Fibroblast of lung (primary cell): ENCODE results near the gene MYO5B. TPM values are rescaled to one million over a fixed set of nuclear protein-coding genes. Genes with fewer than 3 reads are reported as not detected.

ENCODE experiments used
- DNase-seq, 2 donors: peaks; one replicate each; pipeline versions ENCODE4 v3.0.0 to v3.0.0-alpha.2; 2010; ENCODE audit warnings: low read depth in 2 of 2
- H2AFZ ChIP-seq: 2 replicates; pipeline ENCODE4 v1.5.1; 2012; ENCODE audit warnings: low read length, control low read depth, inconsistent platforms
- H3K27ac ChIP-seq: 2 replicates; pipeline ENCODE4 v1.5.1; 2011; ENCODE audit warnings: low read length, control low read depth; ENCODE audit not compliant: insufficient read depth
- H3K27me3 ChIP-seq: 2 replicates; pipeline ENCODE4 v1.5.1; 2011; ENCODE audit warnings: mild to moderate bottlenecking, low read length; ENCODE audit not compliant: control insufficient read depth, insufficient read depth
- H3K36me3 ChIP-seq: 2 replicates; pipeline ENCODE4 v1.5.1; 2011; ENCODE audit warnings: low read length; ENCODE audit not compliant: control insufficient read depth, insufficient read depth
- H3K4me1 ChIP-seq: 2 replicates; pipeline ENCODE4 v1.5.1; 2011; ENCODE audit warnings: low read length; ENCODE audit not compliant: control insufficient read depth, insufficient read depth; ENCODE audit errors: extremely low read depth
- H3K4me2 ChIP-seq: 2 replicates; pipeline ENCODE4 v1.5.1; 2011; ENCODE audit warnings: low read length, control low read depth; ENCODE audit not compliant: insufficient read depth; ENCODE audit errors: extremely low read depth
- H3K4me3 ChIP-seq, 4 experiments: fragments of 200-600 bp in 1 of 4; sonication (generic) in 1 of 4; replicated peaks in 1 of 4; 2 replicates each; pipeline ENCODE4 v1.5.1; 2011 to 2016; ENCODE audit warnings: low read length in 4 of 4, low read depth in 3 of 4, mild to moderate bottlenecking in 3 of 4, control low read depth in 2 of 4, inconsistent platforms in 1 of 4, mixed read lengths in 1 of 4; ENCODE audit not compliant: insufficient read depth in 1 of 4; ENCODE audit errors: control extremely low read depth in 1 of 4
- H3K79me2 ChIP-seq: 2 replicates; pipeline ENCODE4 v1.5.1; 2012; ENCODE audit warnings: mild to moderate bottlenecking, low read length, inconsistent platforms; ENCODE audit not compliant: control insufficient read depth, insufficient read depth
- H3K9ac ChIP-seq: 2 replicates; pipeline ENCODE4 v1.5.1; 2011; ENCODE audit warnings: mild to moderate bottlenecking, low read length, control low read depth; ENCODE audit not compliant: insufficient read depth
- H3K9me3 ChIP-seq: 2 replicates; pipeline ENCODE4 v1.5.1; 2012; ENCODE audit warnings: low read depth, low read length; ENCODE audit not compliant: control insufficient read depth, insufficient read depth
- H4K20me1 ChIP-seq: 2 replicates; pipeline ENCODE4 v1.5.1; 2011; ENCODE audit warnings: low read length; ENCODE audit not compliant: control insufficient read depth, insufficient read depth; ENCODE audit errors: extremely low read depth
- EZH2 ChIP-seq: IDR thresholded peaks from 2 replicates; pipeline ENCODE4 v1.5.1; 2012; ENCODE audit warnings: low read length, control low read depth, mild to moderate bottlenecking; ENCODE audit errors: missing control alignments
- polyA plus RNA-seq, 2 donors: library from polyadenylated mRNA; depleted of rRNA in 1 of 2; stranded (reverse) in 1 of 2; unstranded in 1 of 2; fragments of >200 nt; gene quantifications; 2 replicates each; pipeline ENCODE4 v1.2.1, GENCODE V29; 2011 to 2012; ENCODE audit warnings: missing spikeins in 1 of 2
- total RNA-seq: library from RNA; depleted of rRNA; stranded (reverse); fragments of >200 nt; gene quantifications from 2 replicates; pipeline ENCODE4 v1.2.1, GENCODE V29; 2014
- TF ChIP-seq, protein P1 (sequence below), 2 donors: IDR thresholded peaks in 1 of 2; conservative IDR thresholded peaks in 1 of 2; 1 replicate in 1 of 2; 2 replicates in 1 of 2; pipeline ENCODE4 v1.5.1; 2011 to 2012; ENCODE audit warnings: low read length in 2 of 2, control low read depth in 1 of 2, inconsistent platforms in 1 of 2, low read depth in 1 of 2, mild to moderate bottlenecking in 1 of 2

The MYO5B gene
- total and polyA plus RNA-seq, 2 donors (not counting 1 experiment from before 2014, with no cell fraction given): under 0.01 to 0.06 TPM

DNA sequence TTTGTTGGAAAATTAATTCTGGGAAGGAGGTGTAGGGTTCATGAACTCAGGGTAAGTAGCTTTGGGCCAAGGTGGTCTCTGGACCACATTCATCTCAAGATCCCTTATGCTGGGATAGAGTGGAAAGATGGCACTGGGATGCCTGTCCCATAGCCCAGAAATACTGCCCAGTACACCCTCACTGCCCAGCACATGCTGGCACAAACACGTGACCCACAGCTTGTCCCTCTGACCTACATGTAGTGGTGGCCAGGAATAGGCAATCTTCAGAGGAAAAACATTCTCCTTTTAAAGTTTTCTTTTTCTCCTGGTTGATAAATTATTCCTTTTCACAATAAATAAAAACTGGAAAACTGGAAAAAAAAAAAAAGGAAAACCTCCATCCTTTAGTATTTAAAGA lies 246.0 kb downstream of the MYO5B start:
- no peaks in the 10 kb centered on the region for H4K20me1 ChIP-seq
- no peak overlapping the region for H3K4me3 ChIP-seq
- no peak overlapping the region for H3K9ac ChIP-seq
- no peak overlapping the region for H3K27ac ChIP-seq
- no peak overlapping the region for H3K4me2 ChIP-seq
- no peaks in the 10 kb centered on the region for H3K79me2 ChIP-seq
- no peak overlapping the region for H2AFZ ChIP-seq
- TF ChIP-seq, protein P1, sequence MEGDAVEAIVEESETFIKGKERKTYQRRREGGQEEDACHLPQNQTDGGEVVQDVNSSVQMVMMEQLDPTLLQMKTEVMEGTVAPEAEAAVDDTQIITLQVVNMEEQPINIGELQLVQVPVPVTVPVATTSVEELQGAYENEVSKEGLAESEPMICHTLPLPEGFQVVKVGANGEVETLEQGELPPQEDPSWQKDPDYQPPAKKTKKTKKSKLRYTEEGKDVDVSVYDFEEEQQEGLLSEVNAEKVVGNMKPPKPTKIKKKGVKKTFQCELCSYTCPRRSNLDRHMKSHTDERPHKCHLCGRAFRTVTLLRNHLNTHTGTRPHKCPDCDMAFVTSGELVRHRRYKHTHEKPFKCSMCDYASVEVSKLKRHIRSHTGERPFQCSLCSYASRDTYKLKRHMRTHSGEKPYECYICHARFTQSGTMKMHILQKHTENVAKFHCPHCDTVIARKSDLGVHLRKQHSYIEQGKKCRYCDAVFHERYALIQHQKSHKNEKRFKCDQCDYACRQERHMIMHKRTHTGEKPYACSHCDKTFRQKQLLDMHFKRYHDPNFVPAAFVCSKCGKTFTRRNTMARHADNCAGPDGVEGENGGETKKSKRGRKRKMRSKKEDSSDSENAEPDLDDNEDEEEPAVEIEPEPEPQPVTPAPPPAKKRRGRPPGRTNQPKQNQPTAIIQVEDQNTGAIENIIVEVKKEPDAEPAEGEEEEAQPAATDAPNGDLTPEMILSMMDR (conservative IDR thresholded peaks at IDR 0.05 in 1 of 2, IDR thresholded peaks at IDR 0.05 in 1 of 2; ENCODE audit: low read depth in 1 of 2, low read length in 2 of 2): no peak
- no peak for TF ChIP-seq EZH2
- H3K4me1 ChIP-seq: no peaks in the 10 kb centered on the region
- H3K9me3 ChIP-seq: no peaks in the 10 kb centered on the region
- no peaks in the 10 kb centered on the region for H3K27me3 ChIP-seq
- no peaks in the 10 kb centered on the region for H3K36me3 ChIP-seq
- no peak for DNase-seq

DNA sequence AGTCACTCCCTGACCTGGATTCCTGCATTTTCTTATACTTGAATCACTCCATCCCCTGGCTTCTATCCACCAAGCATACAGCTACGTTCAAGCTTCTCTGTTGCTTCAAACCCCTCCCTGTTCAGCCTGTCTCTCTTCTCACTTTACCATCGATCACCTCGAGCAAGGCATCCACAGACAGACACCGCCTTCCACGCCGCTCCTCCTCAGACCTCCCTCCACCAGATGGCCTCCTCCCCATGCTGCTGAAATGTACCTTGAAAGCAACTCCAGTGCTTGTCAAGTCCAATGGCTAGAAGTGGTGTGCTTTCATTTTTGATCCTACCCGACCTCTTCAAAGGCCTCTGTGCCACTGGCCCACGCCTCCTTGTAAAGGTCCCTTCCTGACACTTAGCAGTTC lies 250.3 kb downstream of the MYO5B start:
- H3K27me3 ChIP-seq: no peaks in the 10 kb centered on the region
- H3K79me2 ChIP-seq: no peaks in the 10 kb centered on the region
- no peak overlapping the region for H3K4me3 ChIP-seq
- no peaks in the 10 kb centered on the region for H3K9me3 ChIP-seq
- no peaks in the 10 kb centered on the region for H4K20me1 ChIP-seq
- no peak overlapping the region for H3K4me2 ChIP-seq
- no peaks in the 10 kb centered on the region for H3K36me3 ChIP-seq
- TF ChIP-seq, protein P1 (conservative IDR thresholded peaks at IDR 0.05 in 1 of 2, IDR thresholded peaks at IDR 0.05 in 1 of 2; ENCODE audit: low read depth in 1 of 2, low read length in 2 of 2): peak; percentile 3 to 24
- no peak for TF ChIP-seq EZH2
- H3K27ac ChIP-seq: no peak overlapping the region
- H3K4me1 ChIP-seq: no peaks in the 10 kb centered on the region
- H3K9ac ChIP-seq: no peak overlapping the region
- peak; percentile 1 to 48 for DNase-seq
- H2AFZ ChIP-seq: no peak overlapping the region

DNA sequence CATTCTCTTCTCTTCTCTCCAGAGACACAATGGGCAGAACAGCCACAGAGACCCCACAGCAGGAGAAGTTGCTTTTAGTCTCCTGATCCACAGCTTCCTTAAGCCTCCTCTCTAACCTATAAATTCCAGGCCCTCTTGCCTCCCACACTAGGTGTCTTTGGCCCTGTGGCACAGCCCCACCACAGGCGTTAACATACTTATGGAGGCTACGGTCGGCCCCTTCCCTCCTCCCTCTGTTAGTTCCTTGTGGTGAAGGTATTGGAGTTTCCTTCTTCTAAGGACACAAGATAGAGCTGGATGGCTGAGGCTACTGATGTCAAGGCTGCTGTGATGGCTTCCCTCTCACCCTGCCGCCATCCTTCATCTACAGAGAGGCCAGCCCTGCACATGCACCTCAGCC lies 258.1 kb downstream of the MYO5B start:
- no peak overlapping the region for H3K9ac ChIP-seq
- TF ChIP-seq, protein P1 (conservative IDR thresholded peaks at IDR 0.05 in 1 of 2, IDR thresholded peaks at IDR 0.05 in 1 of 2; ENCODE audit: low read depth in 1 of 2, low read length in 2 of 2): no peak
- no peak for TF ChIP-seq EZH2
- H3K79me2 ChIP-seq: no peaks in the 10 kb centered on the region
- no peaks in the 10 kb centered on the region for H3K9me3 ChIP-seq
- no peak for DNase-seq
- H3K27ac ChIP-seq: no peak overlapping the region
- no peak overlapping the region for H2AFZ ChIP-seq
- H3K4me2 ChIP-seq: no peak overlapping the region
- H3K4me3 ChIP-seq: no peak overlapping the region
- H3K36me3 ChIP-seq: no peaks in the 10 kb centered on the region
- no peaks in the 10 kb centered on the region for H3K27me3 ChIP-seq
- no peaks in the 10 kb centered on the region for H3K4me1 ChIP-seq
- H4K20me1 ChIP-seq: no peaks in the 10 kb centered on the region
